Right lobe of liver (tissue), 6 donors: ENCODE results near the gene RIBC2. TPM values are rescaled to one million over a fixed set of nuclear protein-coding genes. Genes with fewer than 3 reads are reported as not detected.
"Not testable (repeated sequence)": the region's sequence is repeated elsewhere in the genome, so short reads cannot be mapped to it uniquely, and the experiment has no call there.

Experiments
- ATAC-seq, 4 donors: fragments of 200-7000 bp; cut with Tn5 transposase; one replicate each; pipeline ENCODE4 v1.9.1; 2020; ENCODE audit warnings: mild to moderate bottlenecking in 4 of 4, moderate library complexity in 4 of 4
- DNase-seq, 3 donors: peaks; one replicate each; pipeline ENCODE4 v3.0.0-alpha.2; 2020
- H3K27ac ChIP-seq, 3 donors: fragments of 200-600 bp; one replicate each; pipeline ENCODE4 v1.8.0; 2022
- H3K27me3 ChIP-seq, 2 donors: fragments of 200-600 bp; one replicate each; pipeline ENCODE4 v1.8.0; 2022
- H3K36me3 ChIP-seq, 4 donors: fragments of 200-600 bp; sonication (generic) in 1 of 4; one replicate each; pipeline versions ENCODE4 v1.5.1 to v1.8.0; 2017 to 2022; ENCODE audit warnings: control low read depth in 1 of 4
- H3K4me1 ChIP-seq, 4 donors: fragments of 200-600 bp; sonication (generic) in 1 of 4; one replicate each; pipeline versions ENCODE4 v1.5.1 to v1.8.0; 2017 to 2022; ENCODE audit warnings: control low read depth in 1 of 4
- H3K4me3 ChIP-seq, 3 donors: fragments of 200-600 bp; one replicate each; pipeline ENCODE4 v1.8.0; 2022
- H3K9me3 ChIP-seq, 4 donors: fragments of 200-600 bp; sonication (generic) in 1 of 4; one replicate each; pipeline versions ENCODE4 v1.5.1 to v1.8.0; 2017 to 2022; ENCODE audit warnings: control low read depth in 1 of 4
- POLR2A ChIP-seq: fragments of 450-650 bp; IDR thresholded peaks from one replicate; pipeline ENCODE4 v1.6.1; 2017; ENCODE audit warnings: antibody characterized with exemption, mild to moderate bottlenecking
- WGBS: methylation state at CpG from one replicate; pipeline ENCODE4 v1.1.6; 2018; ENCODE audit warnings: low coverage, low lambda C conversion rate; ENCODE audit not compliant: insufficient coverage; ENCODE audit errors: missing lambda C conversion rate; 5-methylcytosine and 5-hydroxymethylcytosine counted together
- intact Hi-C, 2 donors: fragments of 100-400 bp; cut with DNase I; formaldehyde crosslinking; loops; one replicate each; pipeline versions ENCODE4 v1.11.2 to v1.14.1; 2022
- total RNA-seq, 6 experiments: library from RNA; depleted of rRNA in 2 of 6; stranded (reverse); fragments of >200 nt in 2 of 6; fragmentation: NEBNext Ultra II Directional in 3 of 6; extraction: Animal tissue kit (Norgen Biotek cat#: 25700) in 3 of 6; gene quantifications; one replicate each; pipeline versions ENCODE4 v1.1.0 to v1.2.4, GENCODE V29; 2016 to 2023
- TF ChIP-seq, protein P1 (sequence below), 4 donors: fragments of 200-600 bp in 3 of 4; fragments of 450-650 bp in 1 of 4; IDR thresholded peaks; one replicate each; pipeline versions ENCODE4 v1.5.1 to v1.8.0; 2016 to 2022; ENCODE audit warnings: antibody characterized with exemption in 4 of 4, mild to moderate bottlenecking in 2 of 4
- donor health status: DM: no; HTN: yes; CAD: no.
- donor health status: DM: no; HTN: no; CAD: no.
- donor health status: DM: no; HTN: no; CAD: no.
- donor health status: DM: no; HTN: yes; CAD: no.
- donor health status: DM: no; HTN: yes; CAD: no.

The RIBC2 gene
- total RNA-seq, 6 experiments from 2014 or later, result 0.18 to 0.87 TPM; not detected in 4

DNA sequence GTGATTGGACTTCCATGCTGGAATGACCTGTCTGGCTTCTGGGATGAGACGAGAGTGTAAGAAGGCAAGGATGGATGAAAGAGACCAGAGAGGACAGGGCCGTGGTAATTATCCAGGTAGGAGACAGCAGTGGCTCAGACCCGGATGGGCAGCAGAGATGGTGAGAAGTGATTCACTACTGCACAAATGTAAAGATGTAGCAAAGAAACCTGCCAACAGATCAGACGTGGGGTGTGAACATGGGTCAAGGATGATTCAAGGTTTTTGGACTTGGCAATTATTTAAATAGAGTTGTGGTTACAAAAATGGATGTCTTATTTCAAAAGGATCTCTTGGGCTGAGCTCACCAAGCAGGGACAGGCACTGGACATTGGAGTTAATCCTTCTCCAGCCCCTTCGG, 32.7 kb downstream of the RIBC2 start:
- ATAC-seq, result no peak
- H3K4me1 ChIP-seq, result no peaks in the 10 kb centered on the region
- H3K27me3 ChIP-seq, result no peaks in the 10 kb centered on the region
- H3K4me3 ChIP-seq, result no peak overlapping the region
- TF ChIP-seq POLR2A, result no peak
- intact Hi-C loops, result loop anchor here in 1 of 2 donors (5.0 kb wide), 1 partner anchor 106 kb away; no protein-coding TSS in a partner anchor
- H3K9me3 ChIP-seq, result no peaks in the 10 kb centered on the region
- H3K27ac ChIP-seq, result no peak overlapping the region
- 76% methylated on average over 4 of the region's 5 CpGs for WGBS
- no peak for DNase-seq
- H3K36me3 ChIP-seq, result no peaks in the 10 kb centered on the region

DNA sequence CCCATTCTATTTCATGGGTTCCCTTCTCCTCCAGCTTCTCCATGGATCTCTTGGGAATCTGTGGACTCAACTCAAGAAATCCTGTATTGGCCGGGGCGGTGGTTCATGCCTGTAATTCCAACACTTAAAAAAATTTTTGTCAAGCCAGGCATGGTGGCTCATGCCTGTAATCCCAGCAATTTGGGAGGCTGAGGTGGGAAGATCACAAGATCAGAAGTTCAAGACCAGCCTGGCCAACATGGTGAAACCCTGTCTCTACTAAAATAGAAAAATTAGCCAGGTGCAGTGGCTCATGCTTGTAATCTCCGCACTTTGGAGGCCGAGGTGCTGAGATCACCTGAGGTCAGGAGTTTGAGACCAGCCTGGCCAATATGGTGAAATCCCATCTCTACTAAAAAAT, 34.1 kb downstream of the RIBC2 start:
- not testable (repeated sequence) for DNase-seq, H3K9me3 ChIP-seq, H3K36me3 ChIP-seq, H3K4me1 ChIP-seq, H3K27ac ChIP-seq, ATAC-seq, H3K4me3 ChIP-seq, H3K27me3 ChIP-seq
- intact Hi-C loops, result loop anchor here in 1 of 2 donors (5.0 kb wide), 1 partner anchor 105 kb away; no protein-coding TSS in a partner anchor
- WGBS, result 96% methylated on average over 4 of the region's 4 CpGs

DNA sequence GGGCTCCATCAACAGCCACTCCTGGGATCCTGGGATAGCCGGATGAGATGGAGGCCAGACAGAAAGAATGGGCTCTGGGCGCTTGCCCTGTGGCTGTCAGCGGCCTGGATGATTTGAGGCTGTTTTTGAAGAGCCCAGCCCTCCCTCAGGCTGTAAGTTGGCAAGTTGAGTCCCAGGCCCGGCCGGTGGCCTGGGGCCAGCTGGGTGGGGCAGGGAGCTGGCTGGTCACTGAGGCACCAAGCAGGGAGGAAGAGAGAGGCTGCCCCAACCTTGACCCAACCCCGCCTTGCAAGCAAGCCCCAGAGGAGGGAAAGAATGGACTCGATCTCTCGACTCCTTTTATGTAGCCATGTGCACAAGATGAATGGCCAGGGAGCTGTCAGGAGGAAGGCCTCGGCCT, 34.9 kb downstream of the RIBC2 start:
- intact Hi-C loops, result loop anchor here in 1 of 2 donors (5.0 kb wide), 1 partner anchor 104 kb away; no protein-coding TSS in a partner anchor
- no peaks in the 10 kb centered on the region for H3K9me3 ChIP-seq
- H3K27me3 ChIP-seq, result no peaks in the 10 kb centered on the region
- ATAC-seq (no peak), DNase-seq (no peak)
- 70% methylated on average over 2 of the region's 9 CpGs for WGBS
- TF ChIP-seq, protein P1, sequence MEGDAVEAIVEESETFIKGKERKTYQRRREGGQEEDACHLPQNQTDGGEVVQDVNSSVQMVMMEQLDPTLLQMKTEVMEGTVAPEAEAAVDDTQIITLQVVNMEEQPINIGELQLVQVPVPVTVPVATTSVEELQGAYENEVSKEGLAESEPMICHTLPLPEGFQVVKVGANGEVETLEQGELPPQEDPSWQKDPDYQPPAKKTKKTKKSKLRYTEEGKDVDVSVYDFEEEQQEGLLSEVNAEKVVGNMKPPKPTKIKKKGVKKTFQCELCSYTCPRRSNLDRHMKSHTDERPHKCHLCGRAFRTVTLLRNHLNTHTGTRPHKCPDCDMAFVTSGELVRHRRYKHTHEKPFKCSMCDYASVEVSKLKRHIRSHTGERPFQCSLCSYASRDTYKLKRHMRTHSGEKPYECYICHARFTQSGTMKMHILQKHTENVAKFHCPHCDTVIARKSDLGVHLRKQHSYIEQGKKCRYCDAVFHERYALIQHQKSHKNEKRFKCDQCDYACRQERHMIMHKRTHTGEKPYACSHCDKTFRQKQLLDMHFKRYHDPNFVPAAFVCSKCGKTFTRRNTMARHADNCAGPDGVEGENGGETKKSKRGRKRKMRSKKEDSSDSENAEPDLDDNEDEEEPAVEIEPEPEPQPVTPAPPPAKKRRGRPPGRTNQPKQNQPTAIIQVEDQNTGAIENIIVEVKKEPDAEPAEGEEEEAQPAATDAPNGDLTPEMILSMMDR (IDR thresholded peaks at IDR 0.05), result no peak
- TF ChIP-seq POLR2A, result no peak
- no peaks in the 10 kb centered on the region for H3K4me1 ChIP-seq
- H3K4me3 ChIP-seq, result no peak overlapping the region
- no peak overlapping the region for H3K27ac ChIP-seq
- no peaks in the 10 kb centered on the region for H3K36me3 ChIP-seq

DNA sequence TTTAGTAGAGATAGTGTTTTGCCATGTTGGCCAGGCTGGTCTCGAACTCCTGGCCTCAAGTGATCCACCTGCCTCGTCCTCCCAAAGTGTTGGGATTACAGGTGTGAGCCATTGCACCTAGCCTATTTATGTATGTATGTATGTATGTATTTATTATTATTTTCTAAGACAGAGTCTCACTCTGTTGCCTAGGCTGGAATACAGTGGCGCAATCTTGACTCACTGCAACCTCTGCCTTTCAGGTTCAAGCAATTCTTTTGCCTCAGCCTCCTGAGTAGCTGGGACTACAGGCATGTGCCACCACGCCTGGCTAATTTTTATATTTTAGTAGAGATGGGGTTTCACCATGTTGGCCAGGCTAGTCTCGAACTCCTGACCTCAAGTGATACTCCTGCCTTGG, 35.9 kb downstream of the RIBC2 start:
- not testable (repeated sequence) for H3K4me3 ChIP-seq, H3K9me3 ChIP-seq, H3K27me3 ChIP-seq, DNase-seq, H3K36me3 ChIP-seq, H3K4me1 ChIP-seq, ATAC-seq, H3K27ac ChIP-seq
- 80% methylated on average over 4 of the region's 5 CpGs for WGBS
- intact Hi-C loops, result loop anchor here in 1 of 2 donors (5.0 kb wide), 1 partner anchor 103 kb away; no protein-coding TSS in a partner anchor

DNA sequence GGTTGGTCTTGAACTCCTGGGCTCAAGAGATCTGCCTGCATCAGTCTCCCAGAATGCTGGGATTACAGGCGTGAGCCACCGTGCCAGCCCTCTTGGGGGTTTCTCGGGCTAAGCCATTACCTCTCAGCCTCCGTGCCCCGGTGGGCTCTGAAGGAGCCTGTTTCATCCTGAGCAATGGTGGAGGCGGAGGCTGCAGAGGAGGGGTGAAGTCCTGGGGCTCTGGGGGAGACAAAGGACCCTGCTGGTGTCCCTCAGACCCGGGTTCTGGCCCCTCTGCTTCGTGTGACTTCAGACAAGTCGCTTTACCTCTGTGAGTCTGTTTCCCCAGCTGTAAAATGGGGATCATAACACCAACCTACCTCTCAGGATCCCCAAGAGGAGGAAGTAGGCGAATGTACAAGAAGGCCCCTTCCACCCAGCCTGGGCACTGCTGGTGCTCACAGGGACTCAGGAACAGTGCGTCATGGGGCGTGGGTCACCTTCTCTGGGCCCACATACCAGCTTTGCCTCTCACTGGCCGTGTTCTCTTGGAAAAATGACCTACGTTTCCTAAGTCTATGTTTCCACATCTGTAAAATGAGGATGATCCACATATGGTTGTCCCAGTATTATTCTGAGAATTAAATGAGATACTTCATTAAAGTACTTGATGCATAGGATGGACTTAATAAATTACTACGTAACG, 36.8 kb downstream of the RIBC2 start:
- no peak for DNase-seq
- TF ChIP-seq, protein P1 (IDR thresholded peaks at IDR 0.05), result no peak
- no peak for TF ChIP-seq POLR2A
- intact Hi-C loops, result no loop called here
- no peak overlapping the region for H3K4me3 ChIP-seq
- ATAC-seq, result no peak
- no peaks in the 10 kb centered on the region for H3K36me3 ChIP-seq
- no peaks in the 10 kb centered on the region for H3K9me3 ChIP-seq
- 67% methylated on average over 7 of the region's 16 CpGs for WGBS
- H3K27me3 ChIP-seq, result no peaks in the 10 kb centered on the region
- no peaks in the 10 kb centered on the region for H3K4me1 ChIP-seq
- H3K27ac ChIP-seq, result no peak overlapping the region

DNA sequence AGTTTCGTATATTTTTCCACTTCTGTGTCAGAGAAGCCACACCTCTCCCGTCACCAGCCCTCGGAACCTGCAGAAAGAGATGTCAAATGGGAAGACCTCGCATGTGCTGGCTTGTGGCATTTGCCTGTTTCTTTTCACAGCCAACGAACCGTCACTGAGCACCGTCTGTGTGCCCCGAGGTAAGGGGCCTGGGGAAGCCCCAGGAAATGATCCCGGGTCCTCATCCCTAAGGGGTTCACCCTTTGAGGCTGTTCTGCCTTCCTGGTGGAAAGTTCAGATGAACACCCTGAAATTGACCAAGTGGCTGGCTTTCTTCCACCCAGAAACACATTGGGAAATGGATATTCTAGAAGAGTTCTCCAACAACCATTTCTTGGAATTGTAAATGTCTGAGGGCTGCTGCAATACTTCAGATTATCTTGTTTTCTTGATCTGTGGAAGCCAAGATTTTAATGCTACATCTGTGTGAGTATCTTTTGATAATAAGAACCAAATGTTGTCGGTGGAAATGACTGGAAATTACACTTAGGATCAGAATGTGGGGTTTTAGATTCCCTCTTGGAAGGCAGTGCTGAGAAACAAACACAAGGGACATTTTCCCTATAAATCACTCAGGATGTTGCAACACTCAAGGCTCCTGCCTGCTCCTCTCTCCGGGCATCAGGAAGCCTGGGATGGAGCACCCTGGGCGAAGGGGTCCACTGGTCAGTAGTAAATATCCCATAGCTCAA, 37.6 kb downstream of the RIBC2 start:
- DNase-seq, result no peak
- intact Hi-C loops, result no loop called here
- WGBS, result 67% methylated on average over 12 of the region's 12 CpGs
- ATAC-seq, result no peak
- Histone ChIP-seq H3K27ac (no peak overlapping the region), H3K9me3 (no peaks in the 10 kb centered on the region), H3K4me3 (no peak overlapping the region), H3K27me3 (no peaks in the 10 kb centered on the region), H3K4me1 (no peaks in the 10 kb centered on the region), H3K36me3 (no peaks in the 10 kb centered on the region)
- no peak for TF ChIP-seq POLR2A
- TF ChIP-seq, protein P1 (IDR thresholded peaks at IDR 0.05), result no peak
